GM10847 (cell line): Measurements from ENCODE around the gene TUT4.

ENCODE experiments used
- POLR2A ChIP-seq: IDR thresholded peaks from 2 replicates; pipeline ENCODE4 v1.6.1; 2011; ENCODE audit not compliant: insufficient read length; ENCODE audit errors: extremely low read depth

TUT4 gene

DNA sequence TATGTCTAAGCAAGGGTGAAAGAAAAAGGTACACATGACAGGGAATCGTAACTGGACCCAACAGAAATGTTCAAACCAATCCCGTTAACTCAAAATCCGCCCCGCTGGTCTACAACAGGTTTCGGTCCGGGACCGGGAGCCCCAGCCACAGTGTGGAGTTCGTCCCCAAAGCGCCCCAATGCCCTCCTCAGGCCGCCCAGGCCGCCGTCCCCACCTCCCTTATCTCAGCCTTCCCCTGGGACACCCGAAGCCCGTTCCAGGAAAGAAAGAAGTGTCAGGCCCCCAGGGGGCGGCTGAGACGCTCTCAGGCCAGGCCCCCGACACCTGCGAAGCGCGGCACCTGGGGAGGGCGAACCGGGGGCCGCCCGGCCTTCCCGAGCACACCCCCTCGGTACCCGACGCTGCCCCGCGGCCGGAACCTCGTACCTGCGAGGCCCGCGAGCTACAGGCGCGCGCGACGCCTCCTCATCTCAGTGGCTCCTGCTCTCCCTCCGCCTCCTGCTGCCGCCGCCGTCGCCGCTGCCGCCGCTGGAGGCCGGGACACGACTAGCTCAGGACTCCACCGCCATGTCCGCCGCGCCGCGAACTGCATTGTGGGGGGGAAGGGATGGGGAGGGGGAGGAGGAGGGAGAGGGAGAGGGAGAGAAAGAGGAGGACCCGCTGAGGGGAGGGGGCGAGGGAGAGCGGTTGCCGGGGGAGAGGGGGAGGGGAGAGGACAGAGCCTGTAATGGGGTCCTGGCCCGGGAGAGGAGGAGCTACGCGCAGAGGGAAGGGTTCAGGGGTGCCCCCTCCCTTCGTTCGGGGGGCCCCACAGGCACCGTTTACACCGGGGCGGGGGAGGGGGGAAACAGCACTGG lies at the start of gene TUT4:
TSS of gene TUT4 (minus strand) at position 588 of the 857 bp plus-strand sequence. CDS start 26,812 bp downstream, outside the sequence.
- TF ChIP-seq POLR2A, result no peak

- no peak for TF ChIP-seq POLR2A
These were observed 49.3 kb upstream of the TUT4 start, which contains the start of gene GPX7 for GRCh38 chr1:52601991-52602855. Gene GPX7, plus strand, starts transcription at chr1:52602371. Its CDS starts 39 bp downstream, at chr1:52602410.

- TF ChIP-seq POLR2A, result no peak
These were observed 48.6 kb upstream of the TUT4 start for GRCh38 chr1:52601519-52601918.

GRCh38 chr1:52600533-52601179 lies 47.8 kb upstream of the TUT4 start:
- no peak for TF ChIP-seq POLR2A

DNA sequence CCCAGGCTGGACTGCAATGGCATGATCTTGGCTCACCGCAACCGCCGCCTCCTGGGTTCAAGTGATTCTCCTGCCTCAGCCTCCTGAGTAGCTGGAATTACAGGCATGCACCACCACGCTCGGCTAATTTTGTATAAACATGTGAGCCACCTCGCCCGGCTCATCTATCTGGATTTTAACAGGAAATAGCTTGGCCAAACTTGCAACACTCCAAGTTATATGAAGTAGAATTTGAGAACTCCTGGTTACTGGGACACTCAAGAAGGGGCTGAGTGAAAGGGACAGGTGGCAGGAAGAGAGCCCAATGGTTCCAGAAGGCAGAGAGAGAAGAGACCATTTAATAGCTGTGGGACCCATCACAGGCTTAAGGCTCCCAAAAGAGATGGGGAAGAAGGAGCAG lies 46.3 kb upstream of the TUT4 start:
- TF ChIP-seq POLR2A, result no peak

DNA sequence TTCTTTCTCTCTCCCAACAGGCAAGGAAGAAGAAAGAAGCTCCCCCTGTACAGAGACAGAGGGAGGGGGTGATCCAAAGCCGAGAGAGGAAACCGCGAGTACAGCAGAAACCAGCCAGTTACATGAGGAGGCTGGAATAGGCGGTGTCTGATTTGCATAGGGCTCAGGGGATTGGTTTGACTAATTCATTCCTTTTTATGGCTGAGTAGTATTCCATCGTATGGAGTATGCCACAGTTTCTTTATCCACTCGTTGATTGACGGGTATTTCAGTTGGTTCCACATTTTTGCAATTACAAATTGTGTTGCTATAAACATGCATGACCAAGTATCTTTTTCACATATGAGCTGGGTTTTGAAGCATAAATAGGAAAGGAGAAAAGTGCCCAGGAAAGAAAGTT lies 45.8 kb upstream of the TUT4 start:
- TF ChIP-seq POLR2A, result no peak

GRCh38 chr1:52597912-52598311 lies 45.0 kb upstream of the TUT4 start:
- TF ChIP-seq POLR2A, result no peak

DNA sequence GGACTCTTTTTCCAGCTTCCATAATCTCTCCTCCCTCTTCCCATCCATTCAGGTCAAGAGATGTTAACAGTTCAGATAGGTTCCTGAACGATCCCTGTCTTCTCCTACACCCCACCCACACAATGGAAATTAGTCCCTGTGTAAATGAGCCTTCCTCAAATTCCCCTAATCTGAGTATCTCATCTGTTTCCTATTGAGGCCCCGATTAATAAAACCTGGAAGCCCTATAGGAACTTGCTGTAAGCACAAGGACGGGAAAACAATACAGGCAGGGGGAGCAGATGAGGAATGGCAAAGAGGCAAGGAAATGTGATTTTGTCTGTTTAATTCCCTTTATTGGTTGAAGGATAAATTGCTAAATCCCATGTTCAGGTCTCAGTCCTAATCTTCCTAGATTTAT lies 42.2 kb upstream of the TUT4 start:
- TF ChIP-seq POLR2A, result no peak

DNA sequence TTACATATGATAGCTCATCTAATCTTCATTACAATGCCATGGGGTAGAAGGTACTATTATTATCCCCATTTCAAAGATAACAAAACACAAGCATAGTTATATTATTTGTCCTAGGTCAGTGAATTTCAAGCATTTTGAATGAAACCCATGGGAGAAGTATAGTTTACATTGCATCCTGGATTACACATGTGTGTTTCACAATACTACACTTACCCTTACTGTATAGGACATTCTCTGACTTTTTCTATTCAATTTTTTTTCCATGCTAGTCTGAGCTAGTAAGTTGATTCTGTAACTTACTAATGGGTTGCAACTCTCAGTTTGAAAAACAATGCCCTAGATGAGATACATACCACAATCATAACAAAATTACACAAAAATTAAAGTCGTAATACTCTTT lies 40.6 kb upstream of the TUT4 start:
- no peak for TF ChIP-seq POLR2A

- TF ChIP-seq POLR2A, result no peak
These were observed 39.9 kb upstream of the TUT4 start for GRCh38 chr1:52592637-52593323.

DNA sequence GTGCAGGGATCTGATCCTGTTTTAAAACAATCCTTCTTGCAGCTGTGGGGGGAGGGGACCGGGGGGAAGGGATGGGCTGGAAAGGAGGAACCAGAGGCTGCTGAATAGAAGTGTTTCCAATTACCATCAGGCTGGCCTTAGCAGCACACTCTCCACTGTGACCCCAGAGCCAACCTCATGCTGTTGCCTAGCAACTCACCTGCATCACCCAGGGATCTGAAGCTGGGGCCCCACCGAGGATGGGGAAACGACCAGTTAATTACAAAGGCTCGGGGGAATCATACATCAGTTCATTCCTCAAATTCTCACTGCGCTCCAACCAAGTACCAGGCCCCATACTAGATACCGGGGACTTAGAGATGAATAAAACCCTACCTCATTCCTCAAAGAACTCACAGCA lies 37.4 kb upstream of the TUT4 start:
- no peak for TF ChIP-seq POLR2A

DNA sequence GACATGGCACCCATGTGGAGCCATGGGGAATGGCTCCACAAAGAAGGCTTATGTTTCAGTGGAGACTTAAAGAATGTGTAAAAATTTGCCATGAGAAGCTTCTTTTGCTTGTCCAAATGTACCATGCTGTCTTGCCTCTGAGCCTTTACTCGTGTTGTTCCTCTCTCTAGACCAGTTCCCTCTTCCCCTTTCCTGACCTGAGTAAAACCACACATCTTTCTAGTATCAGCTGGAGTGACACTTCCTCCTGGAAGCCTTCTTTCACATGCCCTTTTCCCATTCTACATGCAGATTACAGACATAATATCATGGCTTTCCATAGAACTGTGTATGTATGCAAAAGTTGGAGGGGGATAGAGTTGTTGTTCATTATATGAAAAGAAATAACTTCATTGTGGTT lies 35.6 kb upstream of the TUT4 start:
- no peak for TF ChIP-seq POLR2A

- TF ChIP-seq POLR2A, result no peak
These were observed 35.1 kb upstream of the TUT4 start for GRCh38 chr1:52588027-52588426.

DNA sequence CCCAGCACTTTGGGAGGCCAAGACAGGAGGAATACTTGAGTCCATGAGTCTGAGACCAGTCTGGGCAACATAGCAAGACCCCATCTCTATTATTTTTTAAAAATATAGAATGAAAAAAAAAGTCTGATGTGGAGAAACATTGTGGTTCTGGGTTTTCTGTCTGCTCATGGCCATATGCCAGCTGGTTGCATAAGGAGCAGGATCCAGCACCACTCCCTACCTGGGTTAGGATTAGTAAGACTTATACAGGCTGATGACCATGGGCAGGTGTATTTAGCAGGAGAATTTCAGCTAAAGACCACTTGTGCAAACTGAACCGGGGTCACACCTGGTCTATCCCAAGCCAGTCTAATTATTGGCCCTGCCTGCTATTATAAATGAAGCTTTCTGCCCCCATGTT lies 32.6 kb upstream of the TUT4 start:
- TF ChIP-seq POLR2A, result no peak
